HG02884 (cell line): ENCODE measurements around the gene EVX2.

ENCODE experiments used
- ATAC-seq: cut with Tn5 transposase; IDR thresholded peaks from one replicate; pipeline ENCODE4 v1.9.1; 2021; ENCODE audit warnings: mild to moderate bottlenecking, moderate library complexity; ENCODE audit not compliant: unreplicated experiment

The EVX2 gene

GRCh38 chr2:176067589-176068418 is 16.0 kb downstream of the EVX2 start:
- ATAC-seq = no peak

- no peak for ATAC-seq
Measured at GRCh38 chr2:176066645-176067588, 16.8 kb downstream of the EVX2 start.

- peak; percentile 88 for ATAC-seq
Measured at GRCh38 chr2:176063958-176064357, 19.8 kb downstream of the EVX2 start.

- no peak for ATAC-seq
Measured at GRCh38 chr2:176056406-176056805, 27.4 kb downstream of the EVX2 start.

GRCh38 chr2:176039375-176039774 is 44.4 kb downstream of the EVX2 start:
- ATAC-seq = no peak

- no peak for ATAC-seq
Measured at GRCh38 chr2:176038694-176039093, 45.1 kb downstream of the EVX2 start.

- ATAC-seq = no peak
Measured at GRCh38 chr2:176035013-176035691, 48.6 kb downstream of the EVX2 start.

GRCh38 chr2:176027806-176028205 is 56.0 kb downstream of the EVX2 start:
- ATAC-seq = no peak
